ENCODE results near the gene KLHL40. TPM values are rescaled to one million over a fixed set of nuclear protein-coding genes. Genes with fewer than 3 reads are reported as not detected.
A peak's percentile ranks its signal among the peaks of the same experiment; 100 is the strongest.

KLHL40 gene
- total RNA-seq, 1 donor from 2014 or later: not detected

DNA sequence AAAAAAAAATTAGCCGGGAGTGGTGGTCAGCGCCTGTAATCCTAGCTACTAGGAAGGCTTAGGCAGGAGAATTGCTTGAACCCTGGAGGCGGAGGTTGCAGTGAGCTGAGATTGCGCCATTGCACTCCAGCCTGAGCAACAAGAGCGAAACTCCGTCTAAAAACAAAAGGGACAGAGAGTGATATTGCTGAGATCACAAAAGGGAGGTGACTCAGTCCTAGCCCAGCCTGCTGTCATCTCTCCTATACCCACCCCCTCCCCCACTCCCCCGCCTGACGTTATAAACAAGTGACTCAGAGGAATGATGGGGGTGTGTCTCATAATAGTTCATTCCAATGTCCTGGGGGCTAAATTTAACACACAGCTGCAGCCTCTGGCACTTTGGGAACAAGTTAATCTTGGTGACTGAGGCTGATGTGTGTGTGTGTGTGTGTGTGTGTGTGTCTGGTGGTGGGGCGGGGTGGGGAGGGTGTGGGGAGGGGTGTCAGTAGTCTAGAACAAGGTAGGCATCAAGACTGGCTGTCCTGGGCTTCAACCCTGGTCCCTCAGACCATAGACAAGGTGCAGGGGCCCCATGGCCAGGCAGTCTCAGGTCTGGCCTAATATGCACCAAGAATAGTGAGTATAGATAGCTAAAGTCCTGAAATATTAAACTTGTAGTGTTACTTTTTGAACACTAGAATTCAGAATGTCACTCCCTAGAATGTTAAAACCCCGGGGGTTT is 1.3 kb upstream of the KLHL40 start:
- peaks cover 19% of the 10 kb centered on the region for H3K27me3 Mint-ChIP-seq
- H3K4me1 Mint-ChIP-seq: peaks cover 2% of the 10 kb centered on the region
- intact Hi-C loops (cut with micrococcal nuclease): no loop called here
- H3K27ac Mint-ChIP-seq: no peak overlapping the region
- TF ChIP-seq, protein P1, sequence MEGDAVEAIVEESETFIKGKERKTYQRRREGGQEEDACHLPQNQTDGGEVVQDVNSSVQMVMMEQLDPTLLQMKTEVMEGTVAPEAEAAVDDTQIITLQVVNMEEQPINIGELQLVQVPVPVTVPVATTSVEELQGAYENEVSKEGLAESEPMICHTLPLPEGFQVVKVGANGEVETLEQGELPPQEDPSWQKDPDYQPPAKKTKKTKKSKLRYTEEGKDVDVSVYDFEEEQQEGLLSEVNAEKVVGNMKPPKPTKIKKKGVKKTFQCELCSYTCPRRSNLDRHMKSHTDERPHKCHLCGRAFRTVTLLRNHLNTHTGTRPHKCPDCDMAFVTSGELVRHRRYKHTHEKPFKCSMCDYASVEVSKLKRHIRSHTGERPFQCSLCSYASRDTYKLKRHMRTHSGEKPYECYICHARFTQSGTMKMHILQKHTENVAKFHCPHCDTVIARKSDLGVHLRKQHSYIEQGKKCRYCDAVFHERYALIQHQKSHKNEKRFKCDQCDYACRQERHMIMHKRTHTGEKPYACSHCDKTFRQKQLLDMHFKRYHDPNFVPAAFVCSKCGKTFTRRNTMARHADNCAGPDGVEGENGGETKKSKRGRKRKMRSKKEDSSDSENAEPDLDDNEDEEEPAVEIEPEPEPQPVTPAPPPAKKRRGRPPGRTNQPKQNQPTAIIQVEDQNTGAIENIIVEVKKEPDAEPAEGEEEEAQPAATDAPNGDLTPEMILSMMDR (IDR thresholded peaks at IDR 0.05): no peak
- ChIA-PET POLR2A (no interaction called here), CTCF (no interaction called here)
- no peaks in the 10 kb centered on the region for H3K36me3 Mint-ChIP-seq (ENCODE audit: low read depth)
- no peak overlapping the region for H3K4me3 Mint-ChIP-seq
- no peak for DNase-seq
- no peak for ATAC-seq (ENCODE audit: low read depth)
- no peaks in the 10 kb centered on the region for H3K9me3 Mint-ChIP-seq

DNA sequence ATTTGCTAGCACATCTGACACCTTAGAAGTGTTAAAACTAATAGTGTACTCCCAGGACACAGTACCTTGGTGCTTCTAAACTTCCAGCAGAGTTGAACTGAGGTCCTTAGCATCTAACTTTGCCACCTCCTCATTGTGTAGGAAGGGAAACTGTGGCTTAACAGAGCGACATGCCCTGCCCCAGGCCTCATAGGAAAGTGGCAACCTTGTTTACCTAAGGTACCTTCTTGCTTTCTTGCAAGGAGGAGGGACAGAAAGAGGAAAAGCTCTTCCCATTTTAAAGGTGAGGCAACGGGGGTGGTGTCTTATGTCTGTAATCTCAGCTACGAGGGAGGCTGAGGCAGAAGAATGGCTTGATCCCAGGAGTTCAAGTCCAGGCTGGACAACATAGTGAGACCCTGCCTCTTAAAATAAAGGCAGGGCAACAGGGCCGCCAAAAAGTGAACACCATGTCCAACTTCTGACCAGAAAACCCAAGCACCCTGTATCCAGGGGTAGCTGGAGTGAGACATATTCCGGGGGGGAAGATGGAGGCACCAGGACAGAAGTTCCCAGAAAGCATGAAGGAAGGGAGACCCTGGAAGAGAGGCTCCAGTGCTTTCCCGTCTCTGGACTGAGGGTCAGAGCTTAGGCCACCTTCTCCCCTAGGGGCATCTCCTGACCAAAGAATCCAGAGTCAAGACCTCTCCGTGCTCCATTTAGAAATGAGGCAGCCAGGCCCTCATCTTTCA is 540 bp upstream of the KLHL40 start:
- POLR2A ChIA-PET: no interaction called here

DNA sequence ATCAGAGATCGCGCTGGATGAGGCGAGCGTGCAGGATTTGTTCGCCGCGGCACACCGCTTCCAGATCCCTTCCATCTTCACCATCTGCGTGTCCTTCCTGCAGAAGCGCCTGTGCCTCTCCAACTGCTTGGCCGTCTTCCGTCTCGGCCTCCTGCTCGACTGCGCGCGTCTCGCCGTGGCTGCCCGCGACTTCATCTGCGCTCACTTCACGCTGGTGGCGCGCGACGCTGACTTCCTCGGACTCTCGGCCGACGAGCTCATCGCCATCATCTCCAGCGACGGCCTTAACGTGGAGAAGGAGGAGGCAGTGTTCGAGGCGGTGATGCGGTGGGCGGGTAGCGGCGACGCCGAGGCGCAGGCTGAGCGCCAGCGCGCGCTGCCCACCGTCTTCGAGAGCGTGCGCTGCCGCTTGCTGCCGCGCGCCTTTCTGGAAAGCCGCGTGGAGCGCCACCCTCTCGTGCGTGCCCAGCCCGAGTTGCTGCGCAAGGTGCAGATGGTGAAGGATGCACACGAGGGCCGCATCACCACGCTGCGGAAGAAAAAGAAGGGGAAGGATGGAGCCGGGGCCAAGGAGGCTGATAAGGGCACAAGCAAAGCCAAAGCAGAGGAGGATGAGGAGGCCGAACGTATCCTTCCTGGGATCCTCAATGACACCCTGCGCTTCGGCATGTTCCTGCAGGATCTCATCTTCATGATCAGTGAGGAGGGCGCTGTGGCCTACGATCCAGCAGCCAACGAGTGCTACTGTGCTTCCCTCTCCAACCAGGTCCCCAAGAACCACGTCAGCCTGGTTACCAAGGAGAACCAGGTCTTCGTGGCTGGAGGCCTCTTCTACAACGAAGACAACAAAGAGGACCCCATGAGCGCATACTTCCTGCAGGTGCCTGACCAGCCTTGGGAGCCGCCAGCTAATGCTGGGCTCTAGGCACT is 819 bp downstream of the KLHL40 start:
- CTCF ChIA-PET: no interaction called here
- Mint-ChIP-seq H3K36me3 (ENCODE audit: low read depth) (no peaks in the 10 kb centered on the region), H3K4me1 (peaks cover 2% of the 10 kb centered on the region), H3K27me3 (peaks cover 19% of the 10 kb centered on the region), H3K4me3 (peak overlapping the region; percentile 58), H3K27ac (no peak overlapping the region), H3K9me3 (no peaks in the 10 kb centered on the region)
- intact Hi-C loops (cut with micrococcal nuclease): no loop called here
- DNase-seq: no peak
- ATAC-seq (ENCODE audit: low read depth): no peak
- POLR2A ChIA-PET: no interaction called here
- TF ChIP-seq, protein P1 (IDR thresholded peaks at IDR 0.05): no peak

More for the DNA sequence above, 540 bp upstream of the KLHL40 start:
- Mint-ChIP-seq H3K4me3 (no peak overlapping the region), H3K27me3 (peaks cover 19% of the 10 kb centered on the region), H3K27ac (no peak overlapping the region), H3K4me1 (peaks cover 2% of the 10 kb centered on the region), H3K9me3 (no peaks in the 10 kb centered on the region), H3K36me3 (ENCODE audit: low read depth) (no peaks in the 10 kb centered on the region)
- intact Hi-C loops (cut with micrococcal nuclease): no loop called here
- no peak for DNase-seq
- ATAC-seq (ENCODE audit: low read depth): no peak
- TF ChIP-seq, protein P1 (IDR thresholded peaks at IDR 0.05): no peak
- CTCF ChIA-PET: no interaction called here

DNA sequence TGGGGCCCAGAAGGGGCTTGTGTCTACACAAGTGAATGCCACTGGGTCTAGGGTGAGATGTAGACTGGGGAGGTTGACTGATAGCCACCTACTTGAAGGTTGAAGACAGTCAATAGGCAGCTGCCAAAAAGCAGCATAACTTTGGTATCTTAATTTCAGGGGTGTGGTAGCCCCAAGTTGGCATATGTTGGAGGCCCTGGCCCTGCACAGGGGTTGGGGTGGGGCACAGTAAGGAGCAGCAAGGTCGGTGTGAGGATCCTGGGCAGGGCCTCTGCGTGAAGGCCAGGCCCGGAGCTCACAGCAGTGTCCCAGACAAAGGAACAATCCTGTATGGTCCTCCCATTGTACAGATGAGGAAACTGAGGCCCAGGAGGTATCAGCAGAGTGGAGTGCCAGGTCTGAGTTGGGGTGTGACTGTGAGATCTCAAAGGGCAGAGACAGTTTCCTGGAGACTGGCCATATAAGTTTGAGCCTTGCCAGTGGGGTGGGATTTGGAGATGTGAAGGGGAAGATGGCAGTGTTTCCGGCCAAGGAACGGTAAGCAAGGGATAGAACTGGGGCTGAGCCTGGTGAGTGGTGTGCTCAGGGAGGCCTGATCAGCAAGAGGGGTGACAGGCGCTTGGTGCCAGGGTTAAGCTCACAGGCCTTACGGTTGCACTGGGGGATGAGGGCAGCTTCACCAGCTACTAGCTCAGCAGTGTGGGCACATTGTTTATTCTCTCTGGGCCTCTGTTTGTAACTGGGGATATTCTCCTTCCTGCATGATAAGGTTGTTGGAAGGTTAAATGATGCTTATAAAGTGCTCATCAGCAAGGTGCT is 1.7 kb downstream of the KLHL40 start:
- Mint-ChIP-seq H3K36me3 (ENCODE audit: low read depth) (no peaks in the 10 kb centered on the region), H3K9me3 (no peaks in the 10 kb centered on the region), H3K4me3 (no peak overlapping the region), H3K27me3 (peaks cover 19% of the 10 kb centered on the region), H3K27ac (no peak overlapping the region), H3K4me1 (peaks cover 2% of the 10 kb centered on the region)
- DNase-seq: no peak
- POLR2A ChIA-PET: no interaction called here
- TF ChIP-seq, protein P1 (IDR thresholded peaks at IDR 0.05): no peak
- intact Hi-C loops (cut with micrococcal nuclease): no loop called here
- no peak for ATAC-seq (ENCODE audit: low read depth)
- CTCF ChIA-PET: no interaction called here
